Ovary (tissue), 3 donors: Measurements from ENCODE around the gene CLDND2.

Experiments used
- EP300 ChIP-seq: sonication (generic); formaldehyde crosslinking; IDR thresholded peaks from one replicate; pipeline ENCODE4 v1.6.1; 2017; ENCODE audit warnings: antibody characterized with exemption
- POLR2A ChIP-seq: fragments of 450-650 bp; IDR thresholded peaks from one replicate; pipeline ENCODE4 v1.6.1; 2017; ENCODE audit warnings: antibody characterized with exemption, mild to moderate bottlenecking, moderate library complexity
- TF ChIP-seq, protein P1 (sequence below), 3 donors: fragments of 450-650 bp in 2 of 3; fragments of 200-600 bp in 1 of 3; IDR thresholded peaks; one replicate each; pipeline versions ENCODE4 v1.5.1 to v1.8.0; 2016 to 2022; ENCODE audit warnings: antibody characterized with exemption in 3 of 3, mild to moderate bottlenecking in 1 of 3
- donor health status: DM: no; HTN: no; CAD: no.

DNA sequence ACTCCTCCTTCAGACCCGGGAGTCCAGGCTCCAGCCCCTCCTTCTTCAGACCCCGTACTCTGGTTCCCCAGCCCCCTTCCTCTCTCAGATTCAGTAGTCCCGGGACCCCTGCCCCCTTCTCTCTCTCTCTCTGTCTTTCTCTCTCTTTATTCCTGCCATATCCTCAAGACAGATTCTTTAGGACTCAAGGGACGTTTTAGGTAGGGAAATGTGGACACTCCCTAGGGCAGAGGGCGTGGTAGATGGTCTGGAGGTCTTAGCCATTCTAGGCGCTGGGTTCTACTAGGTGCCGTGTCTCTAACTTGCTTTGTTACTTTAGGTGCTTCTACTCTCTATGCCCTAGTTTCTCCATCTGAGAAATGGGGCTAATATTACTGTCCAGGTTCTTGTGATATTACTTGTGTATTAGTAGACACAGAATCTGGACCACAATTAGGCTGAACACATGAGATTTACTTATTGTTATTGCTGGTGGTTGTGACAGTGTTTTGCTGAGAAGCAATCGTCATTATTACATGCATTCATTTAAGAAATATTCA is 22.3 kb upstream of the CLDND2 start:
- TF ChIP-seq, protein P1, sequence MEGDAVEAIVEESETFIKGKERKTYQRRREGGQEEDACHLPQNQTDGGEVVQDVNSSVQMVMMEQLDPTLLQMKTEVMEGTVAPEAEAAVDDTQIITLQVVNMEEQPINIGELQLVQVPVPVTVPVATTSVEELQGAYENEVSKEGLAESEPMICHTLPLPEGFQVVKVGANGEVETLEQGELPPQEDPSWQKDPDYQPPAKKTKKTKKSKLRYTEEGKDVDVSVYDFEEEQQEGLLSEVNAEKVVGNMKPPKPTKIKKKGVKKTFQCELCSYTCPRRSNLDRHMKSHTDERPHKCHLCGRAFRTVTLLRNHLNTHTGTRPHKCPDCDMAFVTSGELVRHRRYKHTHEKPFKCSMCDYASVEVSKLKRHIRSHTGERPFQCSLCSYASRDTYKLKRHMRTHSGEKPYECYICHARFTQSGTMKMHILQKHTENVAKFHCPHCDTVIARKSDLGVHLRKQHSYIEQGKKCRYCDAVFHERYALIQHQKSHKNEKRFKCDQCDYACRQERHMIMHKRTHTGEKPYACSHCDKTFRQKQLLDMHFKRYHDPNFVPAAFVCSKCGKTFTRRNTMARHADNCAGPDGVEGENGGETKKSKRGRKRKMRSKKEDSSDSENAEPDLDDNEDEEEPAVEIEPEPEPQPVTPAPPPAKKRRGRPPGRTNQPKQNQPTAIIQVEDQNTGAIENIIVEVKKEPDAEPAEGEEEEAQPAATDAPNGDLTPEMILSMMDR (IDR thresholded peaks at IDR 0.05), result no peak
- TF ChIP-seq POLR2A, result no peak
- no peak for TF ChIP-seq EP300
